Esophagus squamous epithelium (tissue), 4 donors: Measurements from ENCODE around the gene PLXND1.

ENCODE experiments used
- POLR2A ChIP-seq, 4 donors: fragments of 450-650 bp; IDR thresholded peaks; one replicate each; pipeline ENCODE4 v1.6.1; 2017; ENCODE audit warnings: antibody characterized with exemption in 4 of 4, mild to moderate bottlenecking in 4 of 4, moderate library complexity in 3 of 4
- TF ChIP-seq, protein P1 (sequence below), 6 experiments: fragments of 450-650 bp in 4 of 6; fragments of 200-600 bp in 2 of 6; sonication (generic) in 2 of 6; IDR thresholded peaks; one replicate each; pipeline ENCODE4 v1.5.1; 2016 to 2019; ENCODE audit warnings: antibody characterized with exemption in 6 of 6, mild to moderate bottlenecking in 4 of 6, moderate library complexity in 4 of 6

GRCh38 chr3:129583289-129583688, 23.2 kb downstream of the PLXND1 start:
- TF ChIP-seq, protein P1, sequence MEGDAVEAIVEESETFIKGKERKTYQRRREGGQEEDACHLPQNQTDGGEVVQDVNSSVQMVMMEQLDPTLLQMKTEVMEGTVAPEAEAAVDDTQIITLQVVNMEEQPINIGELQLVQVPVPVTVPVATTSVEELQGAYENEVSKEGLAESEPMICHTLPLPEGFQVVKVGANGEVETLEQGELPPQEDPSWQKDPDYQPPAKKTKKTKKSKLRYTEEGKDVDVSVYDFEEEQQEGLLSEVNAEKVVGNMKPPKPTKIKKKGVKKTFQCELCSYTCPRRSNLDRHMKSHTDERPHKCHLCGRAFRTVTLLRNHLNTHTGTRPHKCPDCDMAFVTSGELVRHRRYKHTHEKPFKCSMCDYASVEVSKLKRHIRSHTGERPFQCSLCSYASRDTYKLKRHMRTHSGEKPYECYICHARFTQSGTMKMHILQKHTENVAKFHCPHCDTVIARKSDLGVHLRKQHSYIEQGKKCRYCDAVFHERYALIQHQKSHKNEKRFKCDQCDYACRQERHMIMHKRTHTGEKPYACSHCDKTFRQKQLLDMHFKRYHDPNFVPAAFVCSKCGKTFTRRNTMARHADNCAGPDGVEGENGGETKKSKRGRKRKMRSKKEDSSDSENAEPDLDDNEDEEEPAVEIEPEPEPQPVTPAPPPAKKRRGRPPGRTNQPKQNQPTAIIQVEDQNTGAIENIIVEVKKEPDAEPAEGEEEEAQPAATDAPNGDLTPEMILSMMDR (IDR thresholded peaks at IDR 0.05) = no peak
- no peak for TF ChIP-seq POLR2A (IDR thresholded peaks at IDR 0.05)
